HG03378 (cell line): ENCODE results near the gene TLE6.
A peak's percentile ranks its signal among the peaks of the same experiment; 100 is the strongest.
"Not testable (repeated sequence)": the region's sequence is repeated elsewhere in the genome, so short reads cannot be mapped to it uniquely, and the experiment has no call there.

Experiments used
- ATAC-seq: cut with Tn5 transposase; IDR thresholded peaks from one replicate; pipeline ENCODE4 v1.9.1; 2021; ENCODE audit warnings: mild to moderate bottlenecking, moderate library complexity; ENCODE audit not compliant: unreplicated experiment

Gene TLE6

DNA sequence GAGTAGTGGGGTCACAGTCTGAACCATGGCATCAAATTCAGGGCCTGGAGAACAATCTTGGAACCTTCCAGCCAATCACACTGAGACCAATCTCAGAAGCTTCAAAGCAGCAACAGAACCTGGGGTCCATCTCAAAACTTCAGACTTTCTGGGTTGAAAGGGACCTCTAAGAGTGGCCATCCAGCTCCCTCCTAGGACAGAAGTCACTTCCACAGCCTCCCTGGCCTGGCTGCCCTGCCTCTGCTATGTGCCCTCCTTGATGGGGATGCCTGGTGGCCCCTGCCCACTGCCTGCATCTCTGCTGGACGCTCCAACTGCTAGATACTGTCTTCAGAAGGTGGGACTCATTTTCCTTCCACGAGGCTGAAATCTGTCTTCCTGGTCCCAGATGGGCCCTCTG lies 49.9 kb downstream of the TLE6 start:
- no peak for ATAC-seq

GRCh38 chr19:3027981-3028304 lies 50.6 kb downstream of the TLE6 start:
- ATAC-seq: no peak

DNA sequence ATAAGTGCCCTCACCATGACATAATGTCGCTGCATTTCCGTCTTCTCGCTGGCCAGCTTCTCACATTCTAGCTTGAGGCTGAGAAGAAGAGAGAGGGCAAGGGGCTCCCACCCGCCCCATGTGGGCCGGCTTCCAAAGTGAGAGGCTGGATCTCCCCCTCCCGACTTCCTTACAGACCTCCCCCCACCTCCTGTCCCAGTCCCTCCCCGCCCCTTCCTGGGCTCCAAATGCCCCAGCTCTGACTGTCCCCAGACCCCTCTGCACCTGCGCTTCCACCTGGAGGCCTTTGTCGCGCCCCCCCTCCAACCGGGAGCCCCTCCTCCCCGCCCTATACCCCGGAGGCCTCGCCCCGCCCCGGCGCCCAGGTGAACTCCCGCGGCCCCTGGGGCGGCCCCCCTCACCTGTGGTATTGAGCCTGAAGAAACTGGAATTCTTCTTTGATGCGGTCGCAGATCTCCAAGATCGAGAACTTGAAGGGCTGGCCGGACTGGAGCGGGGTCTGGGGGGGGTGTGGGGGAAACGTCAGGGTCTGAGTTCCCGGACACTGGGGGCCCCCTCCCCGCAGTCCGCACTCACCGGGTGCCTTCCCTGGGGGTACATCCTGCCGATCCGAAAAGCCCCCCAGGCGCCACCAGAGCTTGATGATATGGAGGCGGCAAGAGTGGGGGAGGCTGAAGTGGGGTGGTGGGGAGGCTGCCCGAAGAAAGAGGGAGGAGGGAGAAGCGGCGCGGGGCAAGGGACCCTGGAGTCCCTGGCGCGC lies 51.1 kb downstream of the TLE6 start:
- no peak for ATAC-seq

- ATAC-seq: no peak
Observed at GRCh38 chr19:3029065-3029923, 51.9 kb downstream of the TLE6 start, which contains the start of gene TLE2. TLE2 (minus strand) TSS chr19:3029280; CDS start chr19:3028904, 376 bp downstream.

DNA sequence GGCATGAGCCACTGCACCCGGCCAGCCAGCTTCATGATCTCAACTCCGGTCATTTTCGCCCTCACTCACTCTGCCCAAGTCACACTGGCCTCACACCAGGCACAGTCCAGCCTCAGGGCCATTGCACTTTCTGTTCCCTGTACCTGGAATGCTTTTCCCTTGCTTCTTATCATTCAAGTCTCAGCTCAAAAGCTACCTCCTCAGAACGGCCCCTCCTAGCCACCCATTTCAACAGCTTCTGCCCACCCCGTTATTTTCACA lies 54.2 kb downstream of the TLE6 start:
- ATAC-seq: no peak

- ATAC-seq: no peak
Observed at GRCh38 chr19:3033595-3034405, 56.4 kb downstream of the TLE6 start.

DNA sequence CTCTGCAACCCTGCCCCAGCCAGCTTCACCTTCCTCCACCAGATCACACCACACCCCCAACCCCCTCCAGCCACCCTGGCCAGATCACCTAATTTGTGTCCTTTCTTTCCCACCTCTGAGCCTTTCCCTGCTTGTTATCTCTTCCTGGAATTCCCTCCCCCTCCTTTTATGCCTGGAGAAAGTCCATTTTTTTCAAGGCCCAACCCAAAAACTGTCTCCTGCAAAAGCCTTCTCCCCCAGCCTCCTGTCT lies 57.0 kb downstream of the TLE6 start:
- no peak for ATAC-seq

DNA sequence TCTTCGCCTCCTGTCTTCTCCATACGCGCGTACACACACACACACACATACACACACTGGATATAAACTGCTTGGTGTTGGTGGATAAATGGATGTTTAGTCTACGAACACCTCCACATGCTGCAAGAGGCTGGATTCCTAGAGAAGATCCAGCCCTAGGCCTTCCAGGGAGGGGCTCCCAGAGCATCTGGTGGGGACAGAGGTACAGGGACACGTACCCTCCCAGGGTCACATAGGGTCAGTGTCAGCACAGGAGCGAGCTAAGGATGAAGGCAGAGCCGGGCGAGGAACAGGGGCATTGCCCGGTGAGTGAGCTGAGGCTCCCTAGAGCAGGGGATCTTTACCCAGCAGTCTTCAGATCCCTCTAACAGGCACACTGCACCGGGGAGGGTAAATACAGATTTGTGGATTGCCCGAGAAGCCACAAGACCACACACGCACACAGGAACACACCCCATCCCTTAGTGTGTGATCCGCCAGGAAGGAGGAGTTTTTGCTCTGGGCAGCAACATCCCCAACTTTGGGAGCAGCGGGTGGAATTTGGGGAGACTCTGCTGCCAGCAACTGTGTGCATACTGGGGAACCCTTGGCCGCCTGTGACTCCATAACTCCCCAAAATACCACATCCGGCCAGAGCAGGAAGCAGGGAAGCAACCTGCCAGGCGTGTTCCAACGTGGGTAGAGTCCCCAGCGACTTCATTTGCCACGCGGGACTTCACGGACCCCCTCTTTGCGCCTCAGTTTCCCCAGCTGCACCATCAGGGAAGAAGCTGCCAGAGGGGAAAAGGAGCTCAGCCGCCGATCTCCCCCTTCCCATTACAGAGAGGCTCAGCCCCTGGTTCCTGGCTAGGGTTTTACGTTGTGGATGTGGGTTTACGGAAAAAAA lies 57.5 kb downstream of the TLE6 start:
- ATAC-seq: no peak

- ATAC-seq: peak; percentile 75
Observed at GRCh38 chr19:3035542-3036118, 58.3 kb downstream of the TLE6 start.

GRCh38 chr19:3036119-3036976 lies 59.0 kb downstream of the TLE6 start:
- ATAC-seq: peak; percentile 43

- not testable (repeated sequence) for ATAC-seq
Observed at GRCh38 chr19:3036977-3037544, 59.7 kb downstream of the TLE6 start.

DNA sequence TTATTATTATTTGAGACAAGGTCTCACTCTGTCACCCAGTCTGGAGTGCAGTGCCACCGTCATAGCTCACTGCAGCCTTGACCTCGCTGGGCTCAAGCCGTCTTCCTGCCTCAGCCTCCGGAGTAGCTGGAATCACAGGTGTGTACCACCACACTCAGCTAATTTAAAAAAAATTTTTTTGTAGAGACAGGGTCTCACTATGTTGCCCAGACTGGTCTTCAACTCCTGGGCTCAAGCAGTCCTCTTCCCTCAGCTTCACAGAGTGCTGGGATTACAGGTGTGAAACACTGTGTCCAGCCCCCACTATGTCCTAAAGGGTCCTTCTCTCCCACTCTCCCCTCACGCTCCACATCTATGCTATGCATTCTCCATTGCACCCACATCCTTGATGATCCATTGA lies 60.9 kb downstream of the TLE6 start:
- ATAC-seq: no peak

GRCh38 chr19:3039125-3039524 lies 61.8 kb downstream of the TLE6 start:
- ATAC-seq: no peak

DNA sequence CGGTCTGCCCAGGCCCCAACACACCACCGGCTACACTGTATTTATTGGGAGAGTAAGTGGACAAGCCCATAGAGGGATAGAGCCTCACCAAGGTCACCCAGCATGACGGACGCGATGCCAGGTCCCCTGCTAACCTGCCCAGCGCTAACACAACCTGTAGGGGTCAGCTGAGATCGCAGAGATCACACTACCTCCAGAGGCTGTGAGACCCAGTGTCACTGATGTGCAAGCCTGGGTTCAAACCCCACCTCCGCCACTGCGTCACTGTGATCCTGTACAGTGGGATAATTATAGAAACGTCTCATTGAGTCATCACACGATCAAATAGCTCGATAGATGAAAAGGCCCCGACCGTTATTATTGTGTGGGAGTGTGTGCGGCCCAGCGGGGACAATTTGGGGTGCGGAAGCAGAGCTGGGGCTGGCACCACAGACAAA lies 62.3 kb downstream of the TLE6 start:
- ATAC-seq: no peak

GRCh38 chr19:3041327-3041726 lies 64.0 kb downstream of the TLE6 start:
- no peak for ATAC-seq

DNA sequence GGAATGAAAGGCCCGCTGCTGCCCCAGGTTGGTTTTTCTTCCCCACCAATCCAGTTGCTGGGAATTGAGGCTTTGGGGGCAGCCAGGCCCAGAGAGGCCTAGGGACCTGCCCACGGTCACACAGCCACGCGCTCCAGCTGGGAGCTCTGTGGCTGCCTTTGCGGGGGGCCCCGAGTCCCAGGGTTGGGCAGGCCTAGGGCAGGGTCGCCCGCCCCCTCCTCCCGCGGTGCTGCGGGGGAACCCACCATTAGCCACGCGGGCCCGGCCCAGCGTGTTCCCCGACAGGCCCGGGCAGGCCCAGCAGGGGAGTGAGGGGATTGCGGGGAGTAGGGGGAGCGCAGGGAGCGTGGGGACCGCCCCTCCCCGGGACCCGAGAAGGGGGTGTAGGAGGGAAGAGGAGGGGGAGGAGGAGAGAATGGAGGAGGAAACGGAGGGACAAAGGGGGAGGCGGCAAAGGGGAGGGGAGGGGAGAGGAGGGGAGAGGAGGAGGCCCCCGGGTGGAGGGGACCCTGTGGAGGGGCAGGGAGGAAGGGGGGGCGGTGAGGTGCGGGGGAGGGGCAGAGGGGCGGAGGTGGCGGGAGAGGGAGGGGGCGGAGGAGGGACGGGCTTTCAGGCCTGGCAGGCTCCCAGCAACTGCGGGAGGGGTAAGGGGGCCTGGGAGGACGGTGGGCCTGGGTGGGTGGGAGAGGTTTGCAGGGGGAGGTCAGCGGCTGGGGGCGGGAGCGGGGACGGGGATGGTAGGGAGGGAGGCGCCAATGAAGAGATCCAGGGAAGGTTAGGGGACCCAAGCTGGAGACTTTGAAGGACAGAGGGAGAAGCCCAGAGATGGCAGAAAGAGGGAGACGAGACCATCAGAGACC lies 64.6 kb downstream of the TLE6 start:
- no peak for ATAC-seq

DNA sequence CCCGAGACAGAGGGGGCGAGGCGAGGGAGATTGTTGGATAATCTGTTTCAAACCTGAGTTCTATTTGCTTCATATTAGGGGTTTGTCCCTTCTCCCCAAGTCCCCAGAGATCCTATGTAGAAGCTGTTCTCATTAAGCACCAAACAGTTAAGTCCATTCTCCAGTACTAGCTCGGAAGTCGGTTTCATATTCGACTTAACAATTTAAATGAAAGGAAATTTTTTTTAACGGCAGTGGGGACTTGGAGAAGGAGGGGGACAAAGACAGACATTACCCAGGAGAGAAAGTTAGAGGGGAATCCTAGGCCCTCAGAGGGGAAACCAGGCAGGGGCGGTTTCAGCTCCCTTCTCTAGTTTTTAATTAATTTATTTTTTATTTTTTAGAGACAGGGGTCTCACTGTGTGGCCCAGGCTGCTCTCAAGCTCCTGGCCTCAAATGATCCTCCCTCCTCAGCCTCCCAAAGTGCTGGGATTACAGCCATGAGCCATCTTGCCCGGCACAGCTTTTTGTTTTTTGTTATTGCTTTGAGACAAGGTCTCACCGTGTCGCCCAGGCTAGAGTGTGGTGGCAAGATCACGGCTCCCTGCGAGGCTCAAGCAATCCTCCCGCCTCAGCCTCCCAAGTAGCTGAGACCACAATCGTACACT lies 65.4 kb downstream of the TLE6 start:
- no peak for ATAC-seq
